A673 (cell line): ENCODE results near the gene ODC1. TPM values are rescaled to one million over a fixed set of nuclear protein-coding genes. Genes with fewer than 3 reads are reported as not detected.

ENCODE experiments used
- BruUV-seq: library from RNA; stranded (reverse); fragments of 400-500 nt; replicated peaks from 2 replicates; lab custom pipeline; 2021; lab: Mats Ljungman, UMichigan
- CTCF ChIA-PET: fragments of 300-600 bp; sonication (Branson Sonifier 250); formaldehyde crosslinking; loops from one replicate; lab custom pipeline; 2022; ENCODE audit warnings: antibody characterized with exemption; lab: Charles Lee
- POLR2A ChIA-PET: fragments of 300-600 bp; sonication (Branson Sonifier 250); formaldehyde crosslinking; loops from one replicate; lab custom pipeline; 2022; ENCODE audit warnings: antibody characterized with exemption; ENCODE audit not compliant: low non-redundant PET; lab: Charles Lee
- DNase-seq: peaks from one replicate; pipeline ENCODE4 v3.0.0-alpha.2; 2015; ENCODE audit warnings: low spot score
- H3K27ac ChIP-seq: fragments of 200-600 bp; sonication (generic); 2 replicates; pipeline ENCODE4 v1.5.1; 2016; ENCODE audit warnings: mixed run types, low read depth, mild to moderate bottlenecking, mixed read lengths, antibody characterized with exemption, low read length; ENCODE audit not compliant: poor library complexity, severe bottlenecking
- H3K27me3 ChIP-seq: fragments of 200-600 bp; sonication (generic); replicated peaks from 2 replicates; pipeline ENCODE4 v1.6.1; 2017; ENCODE audit warnings: mixed run types, low read depth, mild to moderate bottlenecking, mixed read lengths, antibody characterized with exemption, low read length; ENCODE audit not compliant: insufficient read depth, poor library complexity
- H3K36me3 ChIP-seq: fragments of 200-600 bp; sonication (generic); 2 replicates; pipeline ENCODE4 v1.6.1; 2016; ENCODE audit warnings: mixed run types, mild to moderate bottlenecking, mixed read lengths, antibody characterized with exemption, low read length; ENCODE audit not compliant: insufficient read depth, poor library complexity, severe bottlenecking
- H3K4me1 ChIP-seq: fragments of 200-600 bp; sonication (generic); 2 replicates; pipeline ENCODE4 v1.6.1; 2017; ENCODE audit warnings: mixed run types, mild to moderate bottlenecking, mixed read lengths, antibody characterized with exemption, low read length; ENCODE audit not compliant: insufficient read depth, poor library complexity, severe bottlenecking
- H3K4me3 ChIP-seq: fragments of 200-600 bp; sonication (generic); 2 replicates; pipeline ENCODE4 v1.5.1; 2016; ENCODE audit warnings: low read depth, mixed run types, mild to moderate bottlenecking, mixed read lengths, low read length; ENCODE audit not compliant: poor library complexity, severe bottlenecking
- H3K9me3 ChIP-seq: fragments of 200-600 bp; sonication (generic); 2 replicates; pipeline ENCODE4 v1.6.1; 2016; ENCODE audit warnings: mixed run types, low read depth, mild to moderate bottlenecking, mixed read lengths, antibody characterized with exemption, low read length; ENCODE audit not compliant: poor library complexity, severe bottlenecking
- EZH2 ChIP-seq: fragments of 200-600 bp; sonication (generic); IDR thresholded peaks from 2 replicates; pipeline ENCODE4 v1.6.1; 2017; ENCODE audit warnings: borderline replicate concordance, low read depth, mild to moderate bottlenecking, mixed read lengths, antibody characterized with exemption, low read length; ENCODE audit not compliant: poor library complexity, severe bottlenecking
- intact Hi-C: fragments of 100-400 bp; cut with micrococcal nuclease; formaldehyde crosslinking; loops from one replicate; pipeline ENCODE4 v1.10.0; 2022; ENCODE audit not compliant: unreplicated experiment
- total RNA-seq: library from RNA; stranded (reverse); gene quantifications from 2 replicates; pipeline ENCODE4 v1.2.3, GENCODE V29; 2021
- TF ChIP-seq, protein P1 (sequence below): fragments of 300-800, 200-600 bp; sonication (generic); conservative IDR thresholded peaks from 2 replicates; pipeline ENCODE4 v1.5.1; 2017; ENCODE audit warnings: low read depth, mild to moderate bottlenecking, antibody characterized with exemption, low read length, moderate library complexity, mixed read lengths

The ODC1 gene
- total RNA-seq, 1 experiment from 2014 or later, result 269 TPM

- DNase-seq, result no peak
- POLR2A ChIA-PET, result no interaction called here
- H3K4me1 ChIP-seq, result peaks cover 5% of the 10 kb centered on the region
- no peak overlapping the region for H3K27ac ChIP-seq
- no peaks in the 10 kb centered on the region for H3K36me3 ChIP-seq
- no TSS peak for BruUV-seq
- no peaks in the 10 kb centered on the region for H3K27me3 ChIP-seq
- intact Hi-C loops, result no loop called here
- CTCF ChIA-PET, result no interaction called here
- no peaks in the 10 kb centered on the region for H3K9me3 ChIP-seq
- no peak overlapping the region for H3K4me3 ChIP-seq
- TF ChIP-seq EZH2, result no peak
- TF ChIP-seq, protein P1, sequence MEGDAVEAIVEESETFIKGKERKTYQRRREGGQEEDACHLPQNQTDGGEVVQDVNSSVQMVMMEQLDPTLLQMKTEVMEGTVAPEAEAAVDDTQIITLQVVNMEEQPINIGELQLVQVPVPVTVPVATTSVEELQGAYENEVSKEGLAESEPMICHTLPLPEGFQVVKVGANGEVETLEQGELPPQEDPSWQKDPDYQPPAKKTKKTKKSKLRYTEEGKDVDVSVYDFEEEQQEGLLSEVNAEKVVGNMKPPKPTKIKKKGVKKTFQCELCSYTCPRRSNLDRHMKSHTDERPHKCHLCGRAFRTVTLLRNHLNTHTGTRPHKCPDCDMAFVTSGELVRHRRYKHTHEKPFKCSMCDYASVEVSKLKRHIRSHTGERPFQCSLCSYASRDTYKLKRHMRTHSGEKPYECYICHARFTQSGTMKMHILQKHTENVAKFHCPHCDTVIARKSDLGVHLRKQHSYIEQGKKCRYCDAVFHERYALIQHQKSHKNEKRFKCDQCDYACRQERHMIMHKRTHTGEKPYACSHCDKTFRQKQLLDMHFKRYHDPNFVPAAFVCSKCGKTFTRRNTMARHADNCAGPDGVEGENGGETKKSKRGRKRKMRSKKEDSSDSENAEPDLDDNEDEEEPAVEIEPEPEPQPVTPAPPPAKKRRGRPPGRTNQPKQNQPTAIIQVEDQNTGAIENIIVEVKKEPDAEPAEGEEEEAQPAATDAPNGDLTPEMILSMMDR, result no peak
Measured at GRCh38 chr2:10428355-10428754, 19.8 kb downstream of the ODC1 start.

- no peak overlapping the region for H3K4me3 ChIP-seq
- no peaks in the 10 kb centered on the region for H3K27me3 ChIP-seq
- ChIA-PET CTCF (no interaction called here), POLR2A (no interaction called here)
- intact Hi-C loops, result no loop called here
- no peaks in the 10 kb centered on the region for H3K36me3 ChIP-seq
- no peaks in the 10 kb centered on the region for H3K9me3 ChIP-seq
- no peak for TF ChIP-seq EZH2
- TF ChIP-seq, protein P1, result no peak
- BruUV-seq, result no TSS peak
- peaks cover 5% of the 10 kb centered on the region for H3K4me1 ChIP-seq
- DNase-seq, result no peak
- H3K27ac ChIP-seq, result no peak overlapping the region
Measured at GRCh38 chr2:10427618-10427949, 20.5 kb downstream of the ODC1 start.

- TF ChIP-seq EZH2, result no peak
- TF ChIP-seq, protein P1, result no peak
- Histone ChIP-seq H3K9me3 (no peaks in the 10 kb centered on the region), H3K27me3 (no peaks in the 10 kb centered on the region), H3K27ac (no peak overlapping the region), H3K4me1 (peaks cover 5% of the 10 kb centered on the region), H3K36me3 (no peaks in the 10 kb centered on the region), H3K4me3 (no peak overlapping the region)
- intact Hi-C loops, result no loop called here
- no TSS peak for BruUV-seq
- ChIA-PET CTCF (no interaction called here), POLR2A (no interaction called here)
- no peak for DNase-seq
Measured at GRCh38 chr2:10426726-10427617, 21.2 kb downstream of the ODC1 start.
